HEK293 (cell line): ENCODE data around the gene EIF4EBP3.

ENCODE experiments used
- CTCF ChIA-PET: fragments of 350-600 bp; formaldehyde crosslinking; extraction: SDS; loops from one replicate; lab custom pipeline; 2021; ENCODE audit warnings: antibody characterized with exemption; lab: Yijun Ruan, JAX
- POLR2A ChIA-PET: fragments of 300-600 bp; formaldehyde crosslinking; extraction: SDS; loops from one replicate; lab custom pipeline; 2020; ENCODE audit warnings: antibody characterized with exemption, inconsistent platforms; lab: Yijun Ruan, JAX
- H3K27ac ChIP-seq: fragments of 200-500 bp; sonication (Bioruptor generic); 2 replicates; pipeline ENCODE4 v1.5.1; 2014; ENCODE audit warnings: low read depth, low read length, control low read depth, inconsistent platforms; ENCODE audit errors: extremely low read depth
- H3K36me3 ChIP-seq, 2 experiments: fragments of 200-500 bp in 1 of 2; sonication (Bioruptor generic) in 1 of 2; 1 replicate in 1 of 2; 2 replicates in 1 of 2; pipeline ENCODE4 v1.5.1; 2014 to 2017; ENCODE audit warnings: inconsistent platforms in 2 of 2, low read length in 2 of 2; ENCODE audit not compliant: control insufficient read depth in 2 of 2, insufficient read depth in 1 of 2
- H3K4me1 ChIP-seq: fragments of 200-500 bp; sonication (Bioruptor generic); 2 replicates; pipeline ENCODE4 v1.5.1; 2014; ENCODE audit warnings: mild to moderate bottlenecking, low read length, inconsistent platforms; ENCODE audit not compliant: control insufficient read depth, insufficient read depth
- H3K4me3 ChIP-seq: 2 replicates; pipeline ENCODE4 v1.5.1; 2011; ENCODE audit warnings: low read depth, mild to moderate bottlenecking, control low read depth, low read length, moderate library complexity
- H3K9me3 ChIP-seq: fragments of 200-500 bp; sonication (Bioruptor generic); 2 replicates; pipeline ENCODE4 v1.5.1; 2014; ENCODE audit warnings: low read depth, low read length, inconsistent platforms; ENCODE audit not compliant: control insufficient read depth, insufficient read depth
- FEZF1 ChIP-seq: fragments of 450-650 bp; formaldehyde crosslinking; IDR thresholded peaks from 2 replicates; pipeline ENCODE4 v1.5.1; 2016; ENCODE audit warnings: missing biosample characterization, missing genetic modification characterization
- GLI4 ChIP-seq: fragments of 450-650 bp; formaldehyde crosslinking; IDR thresholded peaks from 2 replicates; pipeline ENCODE4 v1.5.1; 2016; ENCODE audit warnings: missing biosample characterization, missing genetic modification characterization
- OVOL3 ChIP-seq: fragments of 450-650 bp; formaldehyde crosslinking; IDR thresholded peaks from 2 replicates; pipeline ENCODE4 v1.5.1; 2016; ENCODE audit warnings: missing biosample characterization, missing genetic modification characterization
- PRDM4 ChIP-seq: fragments of 450-650 bp; formaldehyde crosslinking; IDR thresholded peaks from 2 replicates; pipeline ENCODE4 v1.5.1; 2017; ENCODE audit warnings: missing biosample characterization, missing genetic modification characterization
- SCRT1 ChIP-seq: fragments of 450-650 bp; formaldehyde crosslinking; IDR thresholded peaks from 2 replicates; pipeline ENCODE4 v1.5.1; 2016; ENCODE audit warnings: missing biosample characterization, missing genetic modification characterization, borderline replicate concordance
- SCRT2 ChIP-seq: fragments of 450-650 bp; formaldehyde crosslinking; IDR thresholded peaks from 2 replicates; pipeline ENCODE4 v1.5.1; 2016; ENCODE audit warnings: missing biosample characterization, missing genetic modification characterization
- SP7 ChIP-seq: fragments of 450-650 bp; formaldehyde crosslinking; IDR thresholded peaks from 2 replicates; pipeline ENCODE4 v1.5.1; 2016; ENCODE audit warnings: missing biosample characterization, missing genetic modification characterization
- ZBTB11 ChIP-seq: fragments of 450-650 bp; formaldehyde crosslinking; conservative IDR thresholded peaks from 2 replicates; pipeline ENCODE4 v1.5.1; 2016; ENCODE audit warnings: low read depth, missing biosample characterization, missing genetic modification characterization
- ZBTB8A ChIP-seq: fragments of 450-650 bp; formaldehyde crosslinking; IDR thresholded peaks from 2 replicates; pipeline ENCODE4 v1.5.1; 2016; ENCODE audit warnings: missing biosample characterization, missing genetic modification characterization
- ZFHX2 ChIP-seq: fragments of 450-650 bp; formaldehyde crosslinking; conservative IDR thresholded peaks from 2 replicates; pipeline ENCODE4 v1.5.1; 2016; ENCODE audit warnings: missing biosample characterization, missing genetic modification characterization
- ZNF335 ChIP-seq: fragments of 450-650 bp; formaldehyde crosslinking; conservative IDR thresholded peaks from 2 replicates; pipeline ENCODE4 v1.5.1; 2016; ENCODE audit warnings: missing biosample characterization, missing genetic modification characterization
- ZNF518A ChIP-seq: fragments of 450-650 bp; formaldehyde crosslinking; conservative IDR thresholded peaks from 2 replicates; pipeline ENCODE4 v1.5.1; 2016; ENCODE audit warnings: low read depth, missing biosample characterization, missing genetic modification characterization
- ZNF621 ChIP-seq: fragments of 450-650 bp; formaldehyde crosslinking; IDR thresholded peaks from 2 replicates; pipeline ENCODE4 v1.5.1; 2017; ENCODE audit warnings: missing biosample characterization, missing genetic modification characterization
- ZNF658 ChIP-seq: fragments of 450-650 bp; formaldehyde crosslinking; IDR thresholded peaks from 2 replicates; pipeline ENCODE4; 2016; ENCODE audit warnings: missing biosample characterization, missing genetic modification characterization
- TF ChIP-seq, protein P1 (sequence below): fragments of 450-650 bp; formaldehyde crosslinking; IDR thresholded peaks from 2 replicates; pipeline ENCODE4 v1.5.1; 2016; ENCODE audit warnings: missing biosample characterization, missing genetic modification characterization
- TF ChIP-seq, protein P2 (sequence below): fragments of 450-650 bp; formaldehyde crosslinking; IDR thresholded peaks from 2 replicates; pipeline ENCODE4 v1.5.1; 2016; ENCODE audit warnings: missing biosample characterization, missing genetic modification characterization

Gene EIF4EBP3

GRCh38 chr5:140590861-140591260 is 43.4 kb downstream of the EIF4EBP3 start (continued):
- TF ChIP-seq SP7 (tag by site-specific recombination): no peak
- TF ChIP-seq ZFHX2: no peak
- TF ChIP-seq ZNF658 (tag by site-specific recombination): no peak
- no peak for TF ChIP-seq SCRT2 (tag by site-specific recombination)
- no peak for TF ChIP-seq ZBTB8A (tag by site-specific recombination)
- TF ChIP-seq OVOL3: no peak
- TF ChIP-seq ZNF335 (tag by site-specific recombination): no peak
- no peak for TF ChIP-seq ZNF518A (tag by site-specific recombination)
- no peak for TF ChIP-seq PRDM4 (tag by site-specific recombination)
- TF ChIP-seq, protein P1, sequence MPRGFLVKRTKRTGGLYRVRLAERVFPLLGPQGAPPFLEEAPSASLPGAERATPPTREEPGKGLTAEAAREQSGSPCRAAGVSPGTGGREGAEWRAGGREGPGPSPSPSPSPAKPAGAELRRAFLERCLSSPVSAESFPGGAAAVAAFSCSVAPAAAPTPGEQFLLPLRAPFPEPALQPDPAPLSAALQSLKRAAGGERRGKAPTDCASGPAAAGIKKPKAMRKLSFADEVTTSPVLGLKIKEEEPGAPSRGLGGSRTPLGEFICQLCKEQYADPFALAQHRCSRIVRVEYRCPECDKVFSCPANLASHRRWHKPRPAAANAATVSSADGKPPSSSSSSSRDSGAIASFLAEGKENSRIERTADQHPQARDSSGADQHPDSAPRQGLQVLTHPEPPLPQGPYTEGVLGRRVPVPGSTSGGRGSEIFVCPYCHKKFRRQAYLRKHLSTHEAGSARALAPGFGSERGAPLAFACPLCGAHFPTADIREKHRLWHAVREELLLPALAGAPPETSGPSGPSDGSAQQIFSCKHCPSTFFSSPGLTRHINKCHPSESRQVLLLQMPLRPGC (tag by site-specific recombination): no peak
- no peak for TF ChIP-seq ZNF621 (tag by site-specific recombination)
- TF ChIP-seq, protein P2, sequence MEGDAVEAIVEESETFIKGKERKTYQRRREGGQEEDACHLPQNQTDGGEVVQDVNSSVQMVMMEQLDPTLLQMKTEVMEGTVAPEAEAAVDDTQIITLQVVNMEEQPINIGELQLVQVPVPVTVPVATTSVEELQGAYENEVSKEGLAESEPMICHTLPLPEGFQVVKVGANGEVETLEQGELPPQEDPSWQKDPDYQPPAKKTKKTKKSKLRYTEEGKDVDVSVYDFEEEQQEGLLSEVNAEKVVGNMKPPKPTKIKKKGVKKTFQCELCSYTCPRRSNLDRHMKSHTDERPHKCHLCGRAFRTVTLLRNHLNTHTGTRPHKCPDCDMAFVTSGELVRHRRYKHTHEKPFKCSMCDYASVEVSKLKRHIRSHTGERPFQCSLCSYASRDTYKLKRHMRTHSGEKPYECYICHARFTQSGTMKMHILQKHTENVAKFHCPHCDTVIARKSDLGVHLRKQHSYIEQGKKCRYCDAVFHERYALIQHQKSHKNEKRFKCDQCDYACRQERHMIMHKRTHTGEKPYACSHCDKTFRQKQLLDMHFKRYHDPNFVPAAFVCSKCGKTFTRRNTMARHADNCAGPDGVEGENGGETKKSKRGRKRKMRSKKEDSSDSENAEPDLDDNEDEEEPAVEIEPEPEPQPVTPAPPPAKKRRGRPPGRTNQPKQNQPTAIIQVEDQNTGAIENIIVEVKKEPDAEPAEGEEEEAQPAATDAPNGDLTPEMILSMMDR (tag by site-specific recombination): no peak

DNA sequence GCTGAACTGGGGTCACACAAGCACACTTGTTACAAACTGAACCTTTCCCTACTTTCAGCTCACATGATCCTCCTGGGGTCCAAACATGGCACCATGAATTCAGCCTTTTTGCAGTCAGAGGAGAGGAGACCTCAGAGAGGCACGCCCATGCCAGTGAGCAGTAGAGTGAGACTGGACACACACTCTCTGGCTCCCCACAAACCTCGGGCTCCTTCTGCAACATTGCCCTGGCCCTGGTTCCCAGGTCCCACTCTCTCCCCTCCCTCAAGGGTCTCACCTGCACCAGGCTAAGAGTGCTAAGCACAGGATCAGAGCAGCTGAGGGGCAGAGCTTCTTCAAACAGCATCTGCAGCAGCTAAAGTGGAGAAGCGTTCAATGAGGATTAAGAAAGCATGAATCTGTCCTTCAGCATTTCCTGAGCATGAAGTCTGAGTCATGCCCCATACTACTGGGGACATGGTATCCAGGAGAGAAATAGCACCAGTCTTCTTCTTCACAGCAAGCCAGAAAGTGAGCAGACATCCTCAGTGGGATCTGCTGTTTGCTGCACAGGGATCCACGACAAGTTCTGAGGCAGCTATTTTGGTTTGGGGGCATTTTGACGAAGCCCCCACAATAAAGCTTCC is 44.4 kb downstream of the EIF4EBP3 start:
- no peaks in the 10 kb centered on the region for H3K36me3 ChIP-seq
- no peaks in the 10 kb centered on the region for H3K9me3 ChIP-seq
- no peak overlapping the region for H3K27ac ChIP-seq
- H3K4me3 ChIP-seq: no peak overlapping the region
- ChIA-PET POLR2A (no interaction called here), CTCF (no interaction called here)
- H3K4me1 ChIP-seq: peaks cover 8% of the 10 kb centered on the region; the same call in 1 of the 2 replicates
- TF ChIP-seq SCRT1 (tag by site-specific recombination) (no peak), GLI4 (tag by site-specific recombination) (no peak), ZNF518A (tag by site-specific recombination) (no peak), FEZF1 (tag by site-specific recombination) (no peak), ZBTB11 (no peak)
